HepG2 (cell line): Measurements from ENCODE around the gene GBP4. TPM values are rescaled to one million over a fixed set of nuclear protein-coding genes. Genes with fewer than 3 reads are reported as not detected.

ENCODE experiments used
- ATAC-seq: fragments of 200-7000 bp; cut with Tn5 transposase; 3 replicates; pipeline ENCODE4 v1.9.1; 2020; ENCODE audit warnings: mild to moderate bottlenecking, moderate library complexity
- BruUV-seq: library from RNA; stranded (reverse); fragments of 400-500 nt; replicated peaks from 2 replicates; lab custom pipeline; 2021; lab: Mats Ljungman, UMichigan
- CTCF ChIA-PET: fragments of 300-600 bp; formaldehyde crosslinking; extraction: SDS; loops from one replicate; lab custom pipeline; 2021; ENCODE audit warnings: low total read pairs, inconsistent platforms, low intra/inter-chr PET ratio; lab: Yijun Ruan, JAX
- POLR2A ChIA-PET: fragments of 350-600 bp; sonication (Branson Sonifier 250); formaldehyde crosslinking; loops from one replicate; lab custom pipeline; 2020; ENCODE audit warnings: antibody characterized with exemption, inconsistent platforms; lab: Yijun Ruan, JAX
- DNase-seq: peaks from one replicate; pipeline ENCODE4 v3.0.0-alpha.2; 2015; ENCODE audit warnings: low spot score
- FAIRE-seq: peaks from 3 replicates; lab custom pipeline; 2011; peaks lifted over from hg19 to GRCh38; lab: Jason Lieb, UNC
- H2AFZ ChIP-seq: one replicate; pipeline ENCODE4 v1.6.1; 2011; ENCODE audit warnings: low read length, inconsistent platforms
- H3K27ac ChIP-seq: fragments of 300-600 bp; 3 replicates; pipeline ENCODE4 v1.8.0; 2011; ENCODE audit warnings: mixed run types, mild to moderate bottlenecking, mixed read lengths, low read length, inconsistent platforms; ENCODE audit not compliant: insufficient read depth; ENCODE audit errors: extremely low read length
- H3K27me3 ChIP-seq, 2 experiments: fragments of 200-600 bp in 1 of 2; 2 replicates in 1 of 2; 3 replicates in 1 of 2; pipeline versions ENCODE4 v1.6.0 to v1.8.0; 2011; ENCODE audit warnings: low read length in 2 of 2, mild to moderate bottlenecking in 2 of 2, moderate library complexity in 2 of 2, inconsistent platforms in 1 of 2; ENCODE audit not compliant: insufficient read depth in 2 of 2, control insufficient read depth in 1 of 2
- H3K36me3 ChIP-seq, 2 experiments: fragments of 200-600 bp in 1 of 2; replicated peaks in 1 of 2; 2 replicates in 1 of 2; 3 replicates in 1 of 2; pipeline versions ENCODE4 v1.5.1 to v1.8.0; 2011; ENCODE audit warnings: low read length in 2 of 2, inconsistent platforms in 1 of 2; ENCODE audit not compliant: insufficient read depth in 2 of 2, control insufficient read depth in 1 of 2
- H3K4me1 ChIP-seq: 2 replicates; pipeline ENCODE4 v1.5.1; 2012; ENCODE audit warnings: low read length, inconsistent platforms; ENCODE audit not compliant: insufficient read depth
- H3K4me2 ChIP-seq: 2 replicates; pipeline ENCODE4 v1.6.0; 2011; ENCODE audit warnings: low read depth, low read length, inconsistent platforms
- H3K4me3 ChIP-seq, 3 experiments: fragments of 200-600 bp in 1 of 3; sonication (generic), shearing (Covaris generic) in 1 of 3; replicated peaks in 1 of 3; 2 replicates each; pipeline ENCODE4 v1.5.1; 2011 to 2016; ENCODE audit warnings: low read length in 3 of 3, inconsistent platforms in 2 of 3, low read depth in 2 of 3, mild to moderate bottlenecking in 2 of 3, control low read depth in 1 of 3, mixed read lengths in 1 of 3; ENCODE audit not compliant: insufficient read depth in 1 of 3
- H3K79me2 ChIP-seq: one replicate; pipeline ENCODE4 v1.6.1; 2011; ENCODE audit warnings: low read length, inconsistent platforms; ENCODE audit not compliant: insufficient read depth
- H3K9ac ChIP-seq: 2 replicates; pipeline ENCODE4 v1.6.0; 2011; ENCODE audit warnings: mild to moderate bottlenecking, low read depth, low read length, inconsistent platforms; ENCODE audit not compliant: insufficient read depth
- H3K9me3 ChIP-seq: 2 replicates; pipeline ENCODE4 v1.5.1; 2012; ENCODE audit warnings: mild to moderate bottlenecking, low read length
- H4K20me1 ChIP-seq: 2 replicates; pipeline ENCODE4 v1.6.0; 2011; ENCODE audit warnings: inconsistent platforms, mild to moderate bottlenecking, low read length, moderate library complexity; ENCODE audit not compliant: insufficient read depth
- GPN1 ChIP-seq: sonication (generic); formaldehyde crosslinking; IDR thresholded peaks from 2 replicates; pipeline ENCODE4 v1.5.1; 2020; ENCODE audit warnings: missing genetic modification reagents, borderline replicate concordance
- HOXA7 ChIP-seq: sonication (generic); formaldehyde crosslinking; IDR thresholded peaks from 2 replicates; pipeline ENCODE4 v1.8.1; 2022; ENCODE audit warnings: mild to moderate bottlenecking, missing genetic modification reagents, moderate library complexity
- JARID2 ChIP-seq: sonication (generic); formaldehyde crosslinking; IDR thresholded peaks from 2 replicates; pipeline ENCODE4 v1.8.1; 2023; ENCODE audit warnings: missing genetic modification reagents, inconsistent platforms; ENCODE audit not compliant: insufficient replicate concordance
- JUN ChIP-seq: sonication (generic); formaldehyde crosslinking; IDR thresholded peaks from 2 replicates; pipeline ENCODE4 v1.4.0; 2020; ENCODE audit warnings: mild to moderate bottlenecking, missing genetic modification reagents
- NFKB2 ChIP-seq: sonication (generic); formaldehyde crosslinking; IDR thresholded peaks from 2 replicates; pipeline ENCODE4 v1.4.0; 2020; ENCODE audit warnings: missing genetic modification reagents, borderline replicate concordance
- NPAS2 ChIP-seq: sonication (generic); formaldehyde crosslinking; IDR thresholded peaks from 2 replicates; pipeline ENCODE4 v1.8.0; 2022; ENCODE audit warnings: mild to moderate bottlenecking, missing genetic modification reagents, borderline replicate concordance
- STAT5B ChIP-seq: sonication (generic); formaldehyde crosslinking; IDR thresholded peaks from 2 replicates; pipeline ENCODE4 v1.4.0; 2020; ENCODE audit warnings: missing genetic modification reagents
- TGIF2 ChIP-seq: IDR thresholded peaks from 2 replicates; pipeline ENCODE4 v1.6.1; 2016; ENCODE audit warnings: control low read depth, missing compliant biosample characterization
- ZFP37 ChIP-seq: sonication (generic); formaldehyde crosslinking; IDR thresholded peaks from 2 replicates; pipeline ENCODE4 v1.4.0; 2020; ENCODE audit warnings: missing genetic modification reagents, borderline replicate concordance
- ZNF337 ChIP-seq: sonication (generic); formaldehyde crosslinking; IDR thresholded peaks from 2 replicates; pipeline ENCODE4 v1.5.1; 2020; ENCODE audit warnings: missing genetic modification reagents, low read depth, mild to moderate bottlenecking, borderline replicate concordance
- WGBS: methylation state at CpG from one replicate; pipeline ENCODE4 v1.1.6; 2017; ENCODE audit warnings: low lambda C conversion rate; 5-methylcytosine and 5-hydroxymethylcytosine counted together
- in situ Hi-C: cut with HindIII; loops from 2 replicates; pipeline ENCODE4 v1.10.0; 2017; ENCODE audit warnings: low pct_unique_long_range_greater_than_20kb; ENCODE audit not compliant: extremely low pct_ligation_motif_present
- intact Hi-C: fragments of 100-400 bp; cut with micrococcal nuclease; formaldehyde crosslinking; loops from one replicate; pipeline ENCODE4 v1.10.0; 2022; ENCODE audit not compliant: unreplicated experiment
- polyA plus RNA-seq, 8 experiments: library from polyadenylated mRNA; depleted of rRNA in 3 of 8; stranded (reverse) in 7 of 8; unstranded in 1 of 8; fragments of >200 nt; fragmentation: Illumina TruSeq in 4 of 8; extraction: Trizol in 4 of 8; gene quantifications; 2 replicates each; pipeline versions ENCODE4 v1.2.1 to v1.2.3, GENCODE V29; 2011 to 2016; ENCODE audit warnings: low read depth in 4 of 8, missing spikeins in 1 of 8, mixed read lengths in 1 of 8; ENCODE audit not compliant: insufficient read depth in 1 of 8
- total RNA-seq, 5 experiments: library from RNA; depleted of rRNA; stranded (reverse); fragments of >200 nt; fragmentation: Illumina TruSeq; extraction: Trizol; gene quantifications; 2 replicates each; pipeline ENCODE4 v1.2.3, GENCODE V29; 2016; ENCODE audit warnings: low read depth in 1 of 5
- TF ChIP-seq, protein P1 (sequence below): sonication (generic); formaldehyde crosslinking; IDR thresholded peaks from 2 replicates; pipeline ENCODE4 v1.5.0; 2020; ENCODE audit warnings: missing genetic modification reagents
- TF ChIP-seq, protein P2 (sequence below): sonication (generic); formaldehyde crosslinking; IDR thresholded peaks from 2 replicates; pipeline ENCODE4 v1.8.1; 2023; ENCODE audit warnings: mild to moderate bottlenecking, missing genetic modification reagents
- TF ChIP-seq, protein P3 (sequence below): IDR thresholded peaks from 2 replicates; pipeline ENCODE4 v1.6.1; 2016
- TF ChIP-seq, protein P4 (sequence below): sonication (generic); formaldehyde crosslinking; IDR thresholded peaks from 2 replicates; pipeline ENCODE4 v1.5.0; 2020; ENCODE audit warnings: mild to moderate bottlenecking, missing genetic modification reagents

The GBP4 gene
- total and polyA plus RNA-seq, 2 of the 13 experiments (the other 11 are each of a cell fraction or from before 2014, with no cell fraction given) = not detected

DNA sequence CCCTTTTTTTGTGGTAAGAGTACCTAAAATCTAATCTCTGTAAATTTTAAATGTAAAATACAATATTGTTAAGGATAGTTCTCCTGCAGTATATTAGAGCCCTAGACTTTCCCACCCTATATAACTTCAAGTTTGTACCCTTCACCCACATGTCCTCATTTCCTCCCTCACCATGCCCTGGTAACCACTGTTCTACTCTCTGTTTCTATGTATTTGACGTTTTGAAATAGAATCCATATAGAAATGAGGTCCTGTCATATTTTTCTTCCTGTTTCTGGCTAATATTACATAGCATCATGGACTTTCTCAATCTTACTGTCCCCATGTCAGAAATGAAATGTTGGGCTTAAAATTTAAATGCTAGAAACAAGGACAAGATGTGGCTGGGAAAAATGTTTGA lies 47.7 kb downstream of the GBP4 start:
- DNase-seq = no peak
- POLR2A ChIA-PET = no interaction called here
- no peaks in the 10 kb centered on the region for H3K79me2 ChIP-seq
- CTCF ChIA-PET = no interaction called here
- in situ Hi-C loops = no loop called here
- H2AFZ ChIP-seq = no peak overlapping the region
- no peaks in the 10 kb centered on the region for H3K27me3 ChIP-seq
- H3K36me3 ChIP-seq = no peaks in the 10 kb centered on the region
- TF ChIP-seq, protein P1, sequence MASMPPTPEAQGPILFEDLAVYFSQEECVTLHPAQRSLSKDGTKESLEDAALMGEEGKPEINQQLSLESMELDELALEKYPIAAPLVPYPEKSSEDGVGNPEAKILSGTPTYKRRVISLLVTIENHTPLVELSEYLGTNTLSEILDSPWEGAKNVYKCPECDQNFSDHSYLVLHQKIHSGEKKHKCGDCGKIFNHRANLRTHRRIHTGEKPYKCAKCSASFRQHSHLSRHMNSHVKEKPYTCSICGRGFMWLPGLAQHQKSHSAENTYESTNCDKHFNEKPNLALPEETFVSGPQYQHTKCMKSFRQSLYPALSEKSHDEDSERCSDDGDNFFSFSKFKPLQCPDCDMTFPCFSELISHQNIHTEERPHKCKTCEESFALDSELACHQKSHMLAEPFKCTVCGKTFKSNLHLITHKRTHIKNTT = no peak
- no peak for TF ChIP-seq ZFP37 (CRISPR knock-in tag)
- TF ChIP-seq, protein P2, sequence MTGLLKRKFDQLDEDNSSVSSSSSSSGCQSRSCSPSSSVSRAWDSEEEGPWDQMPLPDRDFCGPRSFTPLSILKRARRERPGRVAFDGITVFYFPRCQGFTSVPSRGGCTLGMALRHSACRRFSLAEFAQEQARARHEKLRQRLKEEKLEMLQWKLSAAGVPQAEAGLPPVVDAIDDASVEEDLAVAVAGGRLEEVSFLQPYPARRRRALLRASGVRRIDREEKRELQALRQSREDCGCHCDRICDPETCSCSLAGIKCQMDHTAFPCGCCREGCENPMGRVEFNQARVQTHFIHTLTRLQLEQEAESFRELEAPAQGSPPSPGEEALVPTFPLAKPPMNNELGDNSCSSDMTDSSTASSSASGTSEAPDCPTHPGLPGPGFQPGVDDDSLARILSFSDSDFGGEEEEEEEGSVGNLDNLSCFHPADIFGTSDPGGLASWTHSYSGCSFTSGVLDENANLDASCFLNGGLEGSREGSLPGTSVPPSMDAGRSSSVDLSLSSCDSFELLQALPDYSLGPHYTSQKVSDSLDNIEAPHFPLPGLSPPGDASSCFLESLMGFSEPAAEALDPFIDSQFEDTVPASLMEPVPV (CRISPR knock-in tag) = no peak
- no peak for TF ChIP-seq TGIF2 (CRISPR knock-in tag)
- TF ChIP-seq HOXA7 (CRISPR knock-in tag) = no peak
- TF ChIP-seq, all 625 proteins: peak for 0
- BruUV-seq = no TSS peak
- no peaks in the 10 kb centered on the region for H4K20me1 ChIP-seq
- no peak overlapping the region for H3K4me3 ChIP-seq
- H3K4me2 ChIP-seq = no peak overlapping the region
- no peak for ATAC-seq
- no peak overlapping the region for H3K27ac ChIP-seq
- FAIRE-seq = no peak
- no peaks in the 10 kb centered on the region for H3K4me1 ChIP-seq
- WGBS = 0% methylated on average over 1 of the region's 1 CpG
- no peaks in the 10 kb centered on the region for H3K9me3 ChIP-seq
- intact Hi-C loops = no loop called here
- H3K9ac ChIP-seq = no peak overlapping the region

DNA sequence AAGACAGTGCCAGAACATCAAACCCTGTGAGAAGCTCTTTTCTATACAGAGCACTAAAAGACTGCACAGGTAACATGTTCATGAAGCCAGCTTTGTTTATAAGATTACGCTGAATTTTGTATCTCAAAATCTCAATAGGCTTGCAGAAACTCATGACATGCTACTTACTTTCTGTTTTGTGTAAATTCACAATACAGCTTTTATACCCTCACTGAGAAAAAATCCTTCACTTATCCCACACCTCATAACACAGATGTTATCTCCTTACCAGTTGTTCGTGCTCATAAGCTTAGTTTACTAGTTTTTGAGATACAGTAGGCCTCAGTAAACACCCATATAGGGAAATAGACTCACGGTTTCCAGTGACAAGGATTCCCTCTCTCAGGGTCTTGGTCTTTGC lies 48.8 kb downstream of the GBP4 start:
- DNase-seq (no peak), ATAC-seq (no peak), FAIRE-seq (no peak)
- Histone ChIP-seq H4K20me1 (no peaks in the 10 kb centered on the region), H3K36me3 (no peaks in the 10 kb centered on the region), H3K4me2 (no peak overlapping the region), H3K4me1 (no peaks in the 10 kb centered on the region), H3K4me3 (no peak overlapping the region), H3K9ac (no peak overlapping the region), H3K27ac (no peak overlapping the region), H3K27me3 (no peaks in the 10 kb centered on the region), H3K79me2 (no peaks in the 10 kb centered on the region), H2AFZ (no peak overlapping the region), H3K9me3 (no peaks in the 10 kb centered on the region)
- 21% methylated on average over 3 of the region's 3 CpGs for WGBS
- no TSS peak for BruUV-seq
- in situ Hi-C loops = no loop called here
- ChIA-PET POLR2A (no interaction called here), CTCF (interaction anchor here (0.7 to 2.2 kb wide), 2 partner anchors 64 to 151 kb away, joined by 4 to 7 read pairs; no protein-coding TSS in a partner anchor)
- intact Hi-C loops = loop anchor here (1.0 kb wide), 1 partner anchor 152 kb away; no protein-coding TSS in a partner anchor
- TF ChIP-seq STAT5B (CRISPR knock-in tag) (no peak), NPAS2 (CRISPR knock-in tag) (no peak), JUN (CRISPR knock-in tag) (no peak), NFKB2 (CRISPR knock-in tag) (no peak), GPN1 (no peak), JARID2 (CRISPR knock-in tag) (no peak), ZNF337 (CRISPR knock-in tag) (no peak)
- TF ChIP-seq, protein P3, sequence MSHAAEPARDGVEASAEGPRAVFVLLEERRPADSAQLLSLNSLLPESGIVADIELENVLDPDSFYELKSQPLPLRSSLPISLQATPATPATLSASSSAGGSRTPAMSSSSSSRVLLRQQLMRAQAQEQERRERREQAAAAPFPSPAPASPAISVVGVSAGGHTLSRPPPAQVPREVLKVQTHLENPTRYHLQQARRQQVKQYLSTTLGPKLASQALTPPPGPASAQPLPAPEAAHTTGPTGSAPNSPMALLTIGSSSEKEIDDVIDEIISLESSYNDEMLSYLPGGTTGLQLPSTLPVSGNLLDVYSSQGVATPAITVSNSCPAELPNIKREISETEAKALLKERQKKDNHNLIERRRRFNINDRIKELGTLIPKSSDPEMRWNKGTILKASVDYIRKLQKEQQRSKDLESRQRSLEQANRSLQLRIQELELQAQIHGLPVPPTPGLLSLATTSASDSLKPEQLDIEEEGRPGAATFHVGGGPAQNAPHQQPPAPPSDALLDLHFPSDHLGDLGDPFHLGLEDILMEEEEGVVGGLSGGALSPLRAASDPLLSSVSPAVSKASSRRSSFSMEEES (CRISPR knock-in tag) = no peak
- TF ChIP-seq, protein P4, sequence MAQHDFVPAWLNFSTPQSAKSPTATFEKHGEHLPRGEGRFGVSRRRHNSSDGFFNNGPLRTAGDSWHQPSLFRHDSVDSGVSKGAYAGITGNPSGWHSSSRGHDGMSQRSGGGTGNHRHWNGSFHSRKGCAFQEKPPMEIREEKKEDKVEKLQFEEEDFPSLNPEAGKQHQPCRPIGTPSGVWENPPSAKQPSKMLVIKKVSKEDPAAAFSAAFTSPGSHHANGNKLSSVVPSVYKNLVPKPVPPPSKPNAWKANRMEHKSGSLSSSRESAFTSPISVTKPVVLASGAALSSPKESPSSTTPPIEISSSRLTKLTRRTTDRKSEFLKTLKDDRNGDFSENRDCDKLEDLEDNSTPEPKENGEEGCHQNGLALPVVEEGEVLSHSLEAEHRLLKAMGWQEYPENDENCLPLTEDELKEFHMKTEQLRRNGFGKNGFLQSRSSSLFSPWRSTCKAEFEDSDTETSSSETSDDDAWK (CRISPR knock-in tag) = no peak
